BLaER1 treated with 17β-estradiol and CSF1 and Interleukin-3, amounts not matched to agents 10 nM and 100 nM (cell line): ENCODE data around the gene FOXL1.
A peak's percentile ranks its signal among the peaks of the same experiment; 100 is the strongest.

Source experiments
- H3K27ac ChIP-seq, 11 experiments: shearing (Covaris generic); formaldehyde crosslinking; 2 replicates each; pipeline ENCODE4 v1.8.1; 2022
- H3K27me3 ChIP-seq, 11 experiments: shearing (Covaris generic); formaldehyde crosslinking; 2 replicates each; pipeline ENCODE4 v1.8.1; 2022
- H3K36me3 ChIP-seq, 11 experiments: shearing (Covaris generic); formaldehyde crosslinking; 2 replicates each; pipeline ENCODE4 v1.8.1; 2022
- H3K4me1 ChIP-seq, 10 experiments: shearing (Covaris generic); formaldehyde crosslinking; 2 replicates each; pipeline ENCODE4 v1.8.1; 2022
- H3K4me2 ChIP-seq, 11 experiments: shearing (Covaris generic); formaldehyde crosslinking; 2 replicates each; pipeline ENCODE4 v1.8.1; 2022
- H3K4me3 ChIP-seq, 10 experiments: shearing (Covaris generic); formaldehyde crosslinking; 2 replicates each; pipeline ENCODE4 v1.8.1; 2022
- H3K9ac ChIP-seq, 11 experiments: shearing (Covaris generic); formaldehyde crosslinking; 2 replicates each; pipeline ENCODE4 v1.8.1; 2022
- H3K9me3 ChIP-seq, 11 experiments: shearing (Covaris generic); formaldehyde crosslinking; replicated peaks in 1 of 11; 2 replicates each; pipeline ENCODE4 v1.8.1; 2022
- H4K20me1 ChIP-seq, 11 experiments: shearing (Covaris generic); formaldehyde crosslinking; 2 replicates each; pipeline ENCODE4 v1.8.1; 2022
- Cebpa-rat ChIP-seq, 11 experiments: shearing (Covaris generic); IDR thresholded peaks; 2 replicates each; pipeline ENCODE4 v1.8.1; 2022

The FOXL1 gene

DNA sequence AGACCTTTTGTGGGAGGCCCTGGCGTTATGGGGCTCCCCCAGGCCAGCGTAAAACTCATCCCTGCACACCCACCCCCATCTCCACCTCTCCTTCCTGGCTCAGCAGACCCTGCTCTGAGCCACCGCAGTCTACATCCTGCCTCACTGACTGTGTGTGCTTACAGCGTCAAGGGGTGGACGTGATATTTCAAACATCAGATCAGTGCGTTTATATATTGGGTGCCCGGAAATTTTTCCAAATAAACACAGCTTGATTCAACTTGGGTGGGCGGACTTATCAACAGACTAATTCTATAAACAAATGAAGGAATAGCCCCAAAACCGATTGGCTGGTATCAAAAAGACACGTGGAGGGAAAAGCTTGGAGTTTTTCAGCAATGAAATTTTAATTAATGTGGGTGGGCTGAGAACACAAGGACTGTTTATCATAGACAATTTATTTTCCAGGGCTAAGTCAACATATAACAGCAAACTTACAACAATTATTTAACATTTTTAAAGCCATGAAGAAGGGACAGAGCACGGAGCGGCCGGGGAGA is at the start of gene FOXL1:
TSS of gene FOXL1 (plus strand) at position 489 of the 539 bp plus-strand sequence. CDS start 175 bp downstream, outside the sequence.
- H3K4me3 ChIP-seq, result peak within 1 kb of the TSS in 1 of 10 experiments; percentile 11; a peak in 1 of 20 replicates
- peaks cover 56 to 88% (median 79%) of the 10 kb centered on the region in 11 experiments for H3K27me3 ChIP-seq
- peak within 1 kb of the TSS in 8 of 11 experiments; percentile 9 to 87 (median 82); a peak in 11 of 22 replicates for H3K4me2 ChIP-seq
- no peaks in the 10 kb centered on the region for H3K36me3 ChIP-seq
- no peak within 1 kb of the TSS for H3K27ac ChIP-seq
- peaks cover 0 to 12% (median 3%) of the 10 kb centered on the region in 11 experiments; a peak in 4 of 22 replicates for H3K9me3 ChIP-seq
- peaks cover 0 to 13% (median 0%) of the 10 kb centered on the region in 11 experiments; a peak in 4 of 22 replicates for H4K20me1 ChIP-seq
- peaks cover 3 to 23% (median 15%) of the 10 kb centered on the region in 10 experiments; a peak in 13 of 20 replicates for H3K4me1 ChIP-seq
- TF ChIP-seq Cebpa-rat (IDR thresholded peaks at IDR 0.05), result no peak
- H3K9ac ChIP-seq, result no peak within 1 kb of the TSS

DNA sequence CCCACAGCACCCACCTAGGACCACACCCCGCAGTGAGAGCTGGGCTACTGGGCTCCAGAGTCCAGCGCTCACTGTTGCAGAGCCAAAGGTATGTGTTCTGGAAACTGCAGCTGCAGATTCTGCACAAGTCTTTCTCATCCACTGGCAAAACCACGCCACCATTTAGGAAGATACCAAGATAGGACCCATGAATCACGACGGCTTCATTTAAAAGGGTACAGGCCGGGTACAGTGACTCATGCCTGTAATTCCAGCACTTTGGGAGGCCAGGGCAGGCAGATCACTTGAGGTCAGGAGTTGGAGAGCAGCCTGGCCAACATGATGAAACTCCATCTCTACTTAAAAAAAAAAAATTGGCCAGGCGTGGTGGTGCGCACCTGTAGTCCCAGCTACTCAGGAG is 49.2 kb upstream of the FOXL1 start:
- Histone ChIP-seq H4K20me1 (peaks cover 0 to 25% (median 0%) of the 10 kb centered on the region in 11 experiments; a peak in 1 of 22 replicates), H3K27ac (no peak overlapping the region), H3K9ac (no peak overlapping the region), H3K4me2 (no peak overlapping the region), H3K4me1 (peaks cover 0 to 14% (median 12%) of the 10 kb centered on the region in 10 experiments; a peak in 15 of 20 replicates), H3K27me3 (no peaks in the 10 kb centered on the region), H3K4me3 (no peak overlapping the region), H3K36me3 (peaks cover 4 to 38% (median 21%) of the 10 kb centered on the region in 11 experiments; a peak in 15 of 22 replicates), H3K9me3 (no peaks in the 10 kb centered on the region)
- TF ChIP-seq Cebpa-rat (IDR thresholded peaks at IDR 0.05), result no peak

DNA sequence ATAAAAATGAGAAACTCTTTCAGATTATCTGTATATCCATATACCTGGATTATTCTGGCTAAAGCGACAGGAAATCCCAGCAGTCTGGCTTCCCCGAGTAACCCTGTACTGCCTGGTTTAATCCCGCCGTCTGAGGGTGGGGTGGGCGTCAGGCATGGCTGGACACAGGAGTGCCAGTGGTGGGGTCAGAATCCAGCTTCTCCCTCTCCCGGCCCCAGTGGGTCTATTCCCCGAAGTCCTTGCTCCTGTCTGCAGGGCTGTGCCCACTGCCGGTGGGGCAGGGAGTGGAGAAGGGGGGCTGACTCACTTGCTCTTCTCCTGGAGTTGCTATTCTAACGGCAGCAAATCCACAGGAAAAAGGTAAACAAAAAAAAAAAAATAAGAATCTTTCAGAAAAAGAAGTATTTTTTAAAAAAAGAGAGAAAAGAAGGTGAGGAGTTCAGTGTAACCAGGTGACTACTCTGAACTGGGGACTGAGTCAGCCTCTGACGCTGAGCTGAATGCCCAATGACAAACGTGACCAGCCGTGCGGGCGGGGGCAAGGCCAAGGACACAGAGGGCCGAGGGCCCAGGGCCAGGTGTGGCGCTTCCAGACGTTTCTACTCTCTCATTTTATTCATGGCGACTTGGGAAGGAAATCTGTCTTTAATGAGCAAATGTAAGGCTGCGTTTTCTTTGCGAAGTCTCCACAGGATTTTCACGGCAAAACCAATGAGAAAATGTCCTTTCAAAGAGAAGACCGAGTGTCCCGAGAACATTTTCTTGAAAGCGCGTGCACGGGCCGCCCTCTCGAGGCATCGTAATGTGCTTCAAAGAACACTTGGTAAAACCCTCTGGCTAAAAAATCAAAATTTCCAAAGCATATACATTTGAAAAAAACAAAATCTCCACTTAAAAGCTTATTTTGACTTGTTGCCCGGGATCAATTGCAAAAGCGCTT is 47.8 kb upstream of the FOXL1 start:
- Histone ChIP-seq H3K36me3 (peaks cover 5 to 49% (median 26%) of the 10 kb centered on the region in 11 experiments; a peak in 15 of 22 replicates), H3K4me3 (no peak overlapping the region), H3K9me3 (no peaks in the 10 kb centered on the region), H3K4me2 (no peak overlapping the region), H3K27me3 (no peaks in the 10 kb centered on the region), H4K20me1 (peaks cover 0 to 25% (median 0%) of the 10 kb centered on the region in 11 experiments; a peak in 1 of 22 replicates), H3K27ac (no peak overlapping the region), H3K4me1 (peaks cover 0 to 14% (median 12%) of the 10 kb centered on the region in 10 experiments; a peak in 15 of 20 replicates), H3K9ac (no peak overlapping the region)
- no peak for TF ChIP-seq Cebpa-rat (IDR thresholded peaks at IDR 0.05)

DNA sequence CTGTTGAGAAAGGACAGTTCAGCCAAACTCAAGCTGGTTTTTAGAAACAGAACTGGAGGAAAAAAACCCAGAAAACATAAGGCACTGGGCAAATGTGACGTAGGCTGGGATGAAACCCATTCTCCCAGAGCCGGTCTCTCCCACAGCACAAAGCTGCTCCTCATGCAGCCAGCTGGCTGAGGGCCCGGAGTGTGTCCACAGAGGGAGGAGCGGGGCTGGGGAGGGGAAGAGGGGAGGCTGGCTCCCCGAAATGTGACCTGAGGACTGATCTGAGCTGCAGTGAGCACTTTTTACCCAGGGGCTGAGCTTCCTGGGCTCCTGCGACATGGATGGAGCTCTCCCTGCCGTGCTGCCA is 47.2 kb upstream of the FOXL1 start:
- no peak overlapping the region for H3K4me2 ChIP-seq
- peaks cover 11 to 55% (median 32%) of the 10 kb centered on the region in 11 experiments; a peak in 17 of 22 replicates for H3K36me3 ChIP-seq
- H3K27me3 ChIP-seq, result no peaks in the 10 kb centered on the region
- no peak overlapping the region for H3K9ac ChIP-seq
- H4K20me1 ChIP-seq, result peaks cover 0 to 26% (median 0%) of the 10 kb centered on the region in 11 experiments; a peak in 1 of 22 replicates
- no peak for TF ChIP-seq Cebpa-rat (IDR thresholded peaks at IDR 0.05)
- peaks cover 0 to 14% (median 12%) of the 10 kb centered on the region in 10 experiments; a peak in 15 of 20 replicates for H3K4me1 ChIP-seq
- H3K27ac ChIP-seq, result no peak overlapping the region
- no peak overlapping the region for H3K4me3 ChIP-seq
- H3K9me3 ChIP-seq, result no peaks in the 10 kb centered on the region

DNA sequence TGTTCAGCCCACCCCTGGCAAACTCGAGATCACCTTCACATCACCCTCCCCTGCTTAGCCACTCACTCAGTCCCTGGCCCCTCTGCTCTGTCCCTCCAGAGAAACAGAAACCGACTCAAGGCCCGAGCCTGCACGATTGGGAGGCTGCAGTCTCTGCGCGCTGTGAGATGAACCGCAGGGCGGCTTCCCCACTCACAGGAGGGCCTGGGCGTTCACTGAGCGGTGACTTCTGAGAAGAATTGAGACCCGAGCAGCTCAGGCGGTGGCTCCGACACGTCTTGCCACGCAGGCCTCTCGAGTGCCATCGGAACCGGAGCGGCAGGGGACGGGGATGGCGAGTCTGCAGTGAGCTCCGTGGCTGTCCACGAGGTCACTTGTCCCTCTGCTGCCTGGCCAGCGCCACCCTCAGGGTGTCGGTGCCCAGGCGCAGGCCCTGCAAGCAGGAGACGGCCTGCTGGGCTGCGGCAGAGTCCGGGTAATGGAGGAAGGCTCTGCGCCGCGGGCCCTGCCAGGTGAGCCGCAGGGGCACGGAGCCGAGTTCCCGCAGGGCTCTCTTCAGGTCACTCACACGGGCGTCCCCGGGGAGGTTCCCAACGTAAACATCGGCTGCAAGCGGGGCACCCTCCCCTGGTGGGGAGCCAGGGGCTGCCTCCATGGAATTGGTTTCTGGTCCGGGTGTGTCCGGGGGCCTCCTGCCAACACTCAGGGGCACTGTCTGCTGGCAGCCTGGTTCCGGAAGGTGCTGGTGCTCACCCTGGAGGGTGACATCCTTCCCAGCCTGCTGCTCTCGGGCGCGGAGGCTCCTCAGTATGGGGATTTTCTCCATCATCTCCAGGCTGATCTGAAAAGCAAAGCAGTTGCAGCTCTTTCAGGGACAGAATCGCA is 46.5 kb upstream of the FOXL1 start:
- TF ChIP-seq Cebpa-rat (IDR thresholded peaks at IDR 0.05), result no peak
- H3K27ac ChIP-seq, result no peak overlapping the region
- peaks cover 0 to 14% (median 12%) of the 10 kb centered on the region in 10 experiments; a peak in 15 of 20 replicates for H3K4me1 ChIP-seq
- no peaks in the 10 kb centered on the region for H3K27me3 ChIP-seq
- H3K4me3 ChIP-seq, result no peak overlapping the region
- H3K36me3 ChIP-seq, result peaks cover 19 to 62% (median 39%) of the 10 kb centered on the region in 11 experiments; a peak in 19 of 22 replicates
- no peaks in the 10 kb centered on the region for H3K9me3 ChIP-seq
- H3K9ac ChIP-seq, result no peak overlapping the region
- H4K20me1 ChIP-seq, result peaks cover 0 to 33% (median 0%) of the 10 kb centered on the region in 11 experiments; a peak in 1 of 22 replicates
- no peak overlapping the region for H3K4me2 ChIP-seq

DNA sequence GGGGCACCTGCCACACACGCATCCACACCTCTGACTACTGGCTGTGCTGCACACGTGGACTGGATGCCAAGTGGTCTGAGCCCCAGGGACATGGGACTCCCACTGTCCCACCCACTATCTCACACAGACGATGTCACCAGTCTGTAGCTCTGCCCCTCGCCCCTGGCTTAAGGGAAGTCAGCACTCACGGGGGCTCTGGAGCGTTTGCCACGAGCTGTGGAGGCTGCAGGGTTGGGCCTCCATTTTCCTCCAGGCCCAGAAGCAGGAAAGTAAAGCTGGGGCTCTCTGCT is 45.9 kb upstream of the FOXL1 start:
- no peak for TF ChIP-seq Cebpa-rat (IDR thresholded peaks at IDR 0.05)
- Histone ChIP-seq H3K4me3 (no peak overlapping the region), H3K27me3 (no peaks in the 10 kb centered on the region)

DNA sequence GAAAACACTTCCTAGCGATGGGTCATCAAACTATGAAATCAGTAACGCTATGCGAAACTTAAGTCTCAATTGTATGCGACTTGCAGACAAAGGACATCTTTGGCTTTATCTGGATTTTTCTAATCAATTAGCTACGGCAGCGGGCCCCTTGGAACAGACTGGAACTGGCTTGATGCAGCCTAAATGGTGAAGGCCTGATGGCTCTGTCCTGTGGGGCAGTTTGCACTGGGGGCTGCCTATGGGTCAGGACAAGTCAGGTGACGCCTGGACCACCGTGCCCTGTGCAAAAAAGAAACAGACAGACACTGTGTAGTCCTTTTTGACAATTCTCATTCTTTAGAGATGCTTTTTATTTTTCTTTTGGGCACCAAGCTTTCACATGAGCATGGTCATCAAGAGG is 45.3 kb upstream of the FOXL1 start:
- Histone ChIP-seq H3K9me3 (no peaks in the 10 kb centered on the region), H4K20me1 (peaks cover 0 to 32% (median 0%) of the 10 kb centered on the region in 11 experiments; a peak in 1 of 22 replicates), H3K4me2 (no peak overlapping the region), H3K4me3 (no peak overlapping the region), H3K36me3 (peaks cover 30 to 74% (median 51%) of the 10 kb centered on the region in 11 experiments), H3K27me3 (no peaks in the 10 kb centered on the region), H3K27ac (no peak overlapping the region), H3K4me1 (peaks cover 0 to 6% (median 5%) of the 10 kb centered on the region in 10 experiments; a peak in 15 of 20 replicates), H3K9ac (no peak overlapping the region)
- no peak for TF ChIP-seq Cebpa-rat (IDR thresholded peaks at IDR 0.05)

More for the DNA sequence above, 45.9 kb upstream of the FOXL1 start:
- Histone ChIP-seq H4K20me1 (peaks cover 0 to 33% (median 0%) of the 10 kb centered on the region in 11 experiments; a peak in 1 of 22 replicates), H3K4me1 (peaks cover 0 to 12% (median 10%) of the 10 kb centered on the region in 10 experiments; a peak in 15 of 20 replicates), H3K36me3 (peaks cover 24 to 68% (median 45%) of the 10 kb centered on the region in 11 experiments), H3K9ac (no peak overlapping the region), H3K4me2 (no peak overlapping the region), H3K27ac (no peak overlapping the region), H3K9me3 (no peaks in the 10 kb centered on the region)

DNA sequence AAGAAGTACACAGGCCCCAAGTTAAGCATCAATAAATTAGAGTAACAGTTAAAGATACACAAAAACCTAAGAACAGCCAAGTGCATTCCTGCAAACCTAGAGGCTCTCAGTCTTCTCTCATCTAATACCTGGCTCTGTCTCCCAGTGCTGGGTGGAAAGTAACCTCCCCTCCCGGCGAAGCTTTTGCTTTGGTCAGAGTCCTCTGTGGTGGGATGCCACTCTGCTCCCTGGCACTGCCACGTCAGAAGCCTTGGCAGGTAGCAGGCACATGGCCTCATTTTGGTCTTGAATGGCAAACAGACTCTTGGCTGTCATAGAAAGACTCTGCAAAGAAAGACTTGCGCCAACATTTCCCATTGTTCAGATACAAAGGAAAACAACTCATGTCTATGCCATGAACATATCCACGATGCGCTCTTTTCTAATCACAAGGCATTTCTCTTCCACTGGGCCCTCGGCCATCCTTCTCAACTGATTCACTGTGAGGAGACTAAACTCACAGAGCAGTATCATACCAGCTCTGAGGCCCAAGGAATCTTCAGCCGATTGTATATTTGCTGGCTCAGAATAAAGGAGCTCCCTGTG is 44.5 kb upstream of the FOXL1 start:
- H3K9me3 ChIP-seq, result no peaks in the 10 kb centered on the region
- H3K9ac ChIP-seq, result no peak overlapping the region
- peaks cover 0 to 24% (median 0%) of the 10 kb centered on the region in 11 experiments; a peak in 1 of 22 replicates for H4K20me1 ChIP-seq
- H3K4me2 ChIP-seq, result no peak overlapping the region
- no peak overlapping the region for H3K4me3 ChIP-seq
- no peak for TF ChIP-seq Cebpa-rat (IDR thresholded peaks at IDR 0.05)
- peaks cover 38 to 82% (median 59%) of the 10 kb centered on the region in 11 experiments for H3K36me3 ChIP-seq
- H3K27ac ChIP-seq, result no peak overlapping the region
- H3K4me1 ChIP-seq, result no peaks in the 10 kb centered on the region
- no peaks in the 10 kb centered on the region for H3K27me3 ChIP-seq
